ENCODE measurements around the gene MYO1H.
"Not testable (repeated sequence)": the region's sequence is repeated elsewhere in the genome, so short reads cannot be mapped to it uniquely, and the experiment has no call there.

MYO1H gene

GRCh38 chr12:109309381-109310246, 38.1 kb upstream of the MYO1H start:
- Histone ChIP-seq H3K36me3 (ENCODE audit: insufficient read depth, low read length) (no peaks in the 10 kb centered on the region), H3K9ac (ENCODE audit: low read length) (no peak overlapping the region), H3K4me1 (ENCODE audit: insufficient read depth, low read length, severe bottlenecking) (peaks cover 10% of the 10 kb centered on the region), H4K20me1 (ENCODE audit: insufficient read depth, low read length) (no peaks in the 10 kb centered on the region), H3K9me3 (ENCODE audit: low read length) (no peaks in the 10 kb centered on the region), H3K79me2 (ENCODE audit: insufficient read depth, low read length) (no peaks in the 10 kb centered on the region), H3K27ac (ENCODE audit: low read depth, low read length, poor library complexity, severe bottlenecking) (no peak overlapping the region), H3K4me2 (ENCODE audit: low read length) (peak overlapping the region; percentile 60), H3K4me3 (ENCODE audit: low read depth, low read length, poor library complexity, severe bottlenecking) (peak overlapping the region; percentile 50), H3K9me2 (ENCODE audit: low read depth, low read length) (no peaks in the 10 kb centered on the region), H2AFZ (ENCODE audit: low read length) (no peak overlapping the region), H3K27me3 (ENCODE audit: insufficient read depth, low read length) (no peaks in the 10 kb centered on the region), H3F3A (ENCODE audit: insufficient read depth, low read length) (no peaks in the 10 kb centered on the region)
- TF ChIP-seq EZH2 (IDR thresholded peaks at IDR 0.05; ENCODE audit: borderline replicate concordance, low read length), result no peak
- TF ChIP-seq CTCF (IDR thresholded peaks at IDR 0.05; ENCODE audit: low read length), result no peak

- Histone ChIP-seq H3K4me3 (ENCODE audit: low read depth, low read length, poor library complexity, severe bottlenecking) (peak overlapping the region; percentile 41), H3K4me2 (ENCODE audit: low read length) (peak overlapping the region; percentile 60), H4K20me1 (ENCODE audit: insufficient read depth, low read length) (no peaks in the 10 kb centered on the region), H3F3A (ENCODE audit: insufficient read depth, low read length) (no peaks in the 10 kb centered on the region), H3K9ac (ENCODE audit: low read length) (no peak overlapping the region), H3K79me2 (ENCODE audit: insufficient read depth, low read length) (no peaks in the 10 kb centered on the region), H3K9me2 (ENCODE audit: low read depth, low read length) (no peaks in the 10 kb centered on the region), H3K9me3 (ENCODE audit: low read length) (no peaks in the 10 kb centered on the region), H2AFZ (ENCODE audit: low read length) (no peak overlapping the region), H3K27ac (ENCODE audit: low read depth, low read length, poor library complexity, severe bottlenecking) (no peak overlapping the region), H3K36me3 (ENCODE audit: insufficient read depth, low read length) (no peaks in the 10 kb centered on the region), H3K4me1 (ENCODE audit: insufficient read depth, low read length, severe bottlenecking) (peaks cover 10% of the 10 kb centered on the region), H3K27me3 (ENCODE audit: insufficient read depth, low read length) (no peaks in the 10 kb centered on the region)
- TF ChIP-seq CTCF (IDR thresholded peaks at IDR 0.05; ENCODE audit: low read length) (no peak), EZH2 (IDR thresholded peaks at IDR 0.05; ENCODE audit: borderline replicate concordance, low read length) (no peak)
These were observed 37.2 kb upstream of the MYO1H start for GRCh38 chr12:109310247-109311125.

- not testable (repeated sequence) for H3K9ac ChIP-seq (ENCODE audit: low read length); H3K36me3 ChIP-seq (ENCODE audit: insufficient read depth, low read length); H3K27me3 ChIP-seq (ENCODE audit: insufficient read depth, low read length); H2AFZ ChIP-seq (ENCODE audit: low read length); H3F3A ChIP-seq (ENCODE audit: insufficient read depth, low read length); H3K9me3 ChIP-seq (ENCODE audit: low read length); H3K4me2 ChIP-seq (ENCODE audit: low read length); H3K27ac ChIP-seq (ENCODE audit: low read depth, low read length, poor library complexity, severe bottlenecking); H4K20me1 ChIP-seq (ENCODE audit: insufficient read depth, low read length); H3K4me3 ChIP-seq (ENCODE audit: low read depth, low read length, poor library complexity, severe bottlenecking); H3K9me2 ChIP-seq (ENCODE audit: low read depth, low read length); H3K79me2 ChIP-seq (ENCODE audit: insufficient read depth, low read length); H3K4me1 ChIP-seq (ENCODE audit: insufficient read depth, low read length, severe bottlenecking)
These were observed 26.4 kb upstream of the MYO1H start for GRCh38 chr12:109321294-109321693.
